HG02678 (cell line): ENCODE data around the gene FOSL1.
"Not testable (repeated sequence)": the region's sequence is repeated elsewhere in the genome, so short reads cannot be mapped to it uniquely, and the experiment has no call there.

Experiments
- ATAC-seq: cut with Tn5 transposase; IDR thresholded peaks from one replicate; pipeline ENCODE4 v1.9.1; 2021; ENCODE audit warnings: mild to moderate bottlenecking, moderate library complexity; ENCODE audit not compliant: unreplicated experiment

FOSL1 gene

GRCh38 chr11:65854161-65854592, 46.0 kb downstream of the FOSL1 start:
- no peak for ATAC-seq

- ATAC-seq, result no peak
Measured at GRCh38 chr11:65853246-65853979, 46.8 kb downstream of the FOSL1 start.

DNA sequence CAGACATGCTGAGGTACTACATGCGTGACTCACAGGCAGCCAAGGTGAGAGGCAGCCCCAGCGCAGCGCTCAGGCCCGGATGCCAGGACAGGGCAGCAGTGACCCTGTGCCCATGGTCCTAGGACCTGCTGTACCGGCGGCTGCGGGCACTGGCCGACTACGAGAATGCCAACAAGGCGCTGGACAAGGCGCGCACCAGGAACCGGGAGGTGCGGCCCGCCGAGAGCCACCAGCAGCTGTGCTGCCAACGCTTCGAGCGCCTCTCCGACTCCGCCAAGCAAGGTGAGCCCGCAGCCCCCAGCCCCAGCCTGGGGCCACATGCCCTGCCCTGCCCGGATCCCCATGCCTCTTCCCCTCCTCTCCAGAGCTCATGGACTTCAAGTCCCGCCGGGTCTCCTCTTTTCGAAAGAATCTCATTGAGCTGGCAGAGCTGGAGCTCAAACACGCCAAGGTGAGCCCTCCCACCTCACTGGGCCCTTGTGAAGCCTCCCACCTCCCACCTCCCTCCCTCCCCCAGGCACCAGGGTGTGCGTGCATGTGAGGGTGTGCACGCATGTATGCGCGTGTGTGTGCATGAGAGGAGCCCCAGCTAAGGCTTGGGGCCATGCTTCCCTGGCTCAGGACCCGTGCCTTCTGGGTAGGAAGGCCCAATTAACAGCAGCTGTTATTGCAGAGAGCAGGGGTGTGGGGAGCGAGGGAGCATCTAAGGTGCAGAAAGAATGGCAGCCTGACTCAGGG, 47.5 kb downstream of the FOSL1 start:
- no peak for ATAC-seq

DNA sequence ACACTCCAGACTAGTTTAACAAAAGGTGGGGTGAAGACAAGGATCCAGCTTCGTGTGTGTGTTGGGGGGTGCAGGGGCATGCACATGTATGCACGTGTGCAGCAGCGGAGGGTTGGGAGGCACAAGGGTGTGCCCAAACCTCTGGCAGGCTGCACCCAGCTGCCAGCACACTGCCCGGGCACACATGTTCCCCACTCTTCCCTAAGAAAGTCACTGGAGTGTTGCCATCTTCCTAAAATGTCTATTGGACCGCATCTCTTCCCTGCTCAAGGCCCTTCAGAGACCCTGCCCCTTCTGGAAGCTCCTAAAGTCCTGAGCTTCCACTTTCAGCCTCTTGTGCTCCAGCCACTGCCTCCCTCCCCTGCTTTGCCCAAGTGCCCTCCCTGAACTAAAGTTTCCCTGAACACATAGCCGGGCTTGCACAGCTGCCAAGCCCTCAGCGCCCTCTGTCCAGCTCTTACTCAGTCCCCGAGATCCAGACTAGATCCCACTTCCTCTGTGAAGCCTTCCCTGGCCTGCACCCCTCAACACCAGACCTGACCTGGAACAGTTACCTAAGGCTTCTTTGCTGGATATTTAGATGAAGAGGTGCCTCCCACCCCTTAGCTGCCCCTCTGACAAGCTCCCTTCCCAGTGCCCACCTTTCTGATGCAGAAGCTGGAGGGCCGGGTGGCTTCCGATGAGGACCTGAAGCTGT, 48.2 kb downstream of the FOSL1 start:
- no peak for ATAC-seq

DNA sequence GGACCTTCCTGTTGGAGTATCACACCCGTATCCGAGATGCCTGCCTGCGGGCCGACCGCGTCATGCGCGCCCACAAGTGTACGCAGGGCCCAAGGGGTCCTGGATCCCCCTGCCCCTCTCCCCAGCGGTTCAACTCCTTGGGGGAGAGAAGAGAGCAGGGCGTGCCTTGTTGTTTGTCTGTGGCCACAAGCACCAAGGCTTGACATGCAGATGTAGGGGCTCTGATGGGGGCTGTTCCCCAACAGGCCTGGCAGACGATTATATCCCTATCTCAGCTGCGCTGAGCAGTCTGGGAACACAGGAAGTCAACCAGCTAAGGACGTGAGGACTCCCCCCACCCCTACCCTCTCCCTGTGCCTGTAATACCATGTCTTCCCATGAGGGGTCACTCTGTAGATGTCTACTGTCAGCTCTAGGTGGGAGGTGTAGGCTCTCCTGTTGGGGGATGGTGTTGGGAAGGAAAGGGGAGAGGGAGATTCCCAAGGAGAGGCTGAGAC, 49.1 kb downstream of the FOSL1 start:
- no peak for ATAC-seq

DNA sequence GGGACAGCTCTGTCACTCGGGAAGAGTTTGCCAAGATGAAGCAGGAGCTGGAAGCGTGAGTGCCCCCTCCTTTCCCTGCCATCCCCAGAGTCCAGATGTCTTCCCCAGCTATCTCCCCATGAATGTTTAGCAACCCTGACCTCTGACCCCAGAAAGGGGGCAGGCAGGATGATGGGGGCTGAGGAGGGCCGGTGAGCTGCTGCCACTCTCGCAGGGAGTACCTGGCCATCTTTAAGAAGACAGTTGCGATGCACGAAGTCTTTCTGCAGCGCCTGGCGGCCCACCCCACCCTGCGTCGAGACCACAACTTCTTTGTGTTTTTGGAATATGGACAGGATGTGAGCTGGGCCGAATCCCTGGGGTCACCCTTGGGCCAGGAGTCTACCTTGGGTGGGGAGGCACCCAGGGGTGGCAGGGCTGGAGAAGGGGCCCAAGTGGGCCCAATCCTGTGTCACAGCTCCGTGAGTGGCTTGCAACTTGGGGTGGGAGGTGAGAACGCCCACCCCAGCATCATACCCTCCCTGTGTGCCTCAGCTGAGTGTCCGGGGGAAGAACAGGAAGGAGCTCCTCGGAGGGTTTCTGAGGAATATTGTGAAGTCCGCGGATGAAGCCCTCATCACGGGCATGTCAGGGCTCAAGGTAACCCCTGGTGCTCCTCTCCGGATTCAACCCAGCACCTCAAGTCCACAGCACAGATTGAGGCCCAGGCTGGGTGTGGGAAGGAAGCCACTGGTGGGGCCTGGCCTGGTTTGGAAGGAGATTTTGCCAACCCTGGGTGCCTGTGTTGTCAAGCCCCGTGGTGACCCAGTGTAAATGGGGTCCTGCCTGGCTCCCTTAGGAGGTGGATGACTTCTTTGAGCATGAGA, 49.7 kb downstream of the FOSL1 start:
- no peak for ATAC-seq

GRCh38 chr11:65849771-65850216, 50.4 kb downstream of the FOSL1 start:
- no peak for ATAC-seq

GRCh38 chr11:65849366-65849765, 50.8 kb downstream of the FOSL1 start:
- ATAC-seq, result no peak

GRCh38 chr11:65848693-65849092, 51.5 kb downstream of the FOSL1 start:
- ATAC-seq, result not testable (repeated sequence)

DNA sequence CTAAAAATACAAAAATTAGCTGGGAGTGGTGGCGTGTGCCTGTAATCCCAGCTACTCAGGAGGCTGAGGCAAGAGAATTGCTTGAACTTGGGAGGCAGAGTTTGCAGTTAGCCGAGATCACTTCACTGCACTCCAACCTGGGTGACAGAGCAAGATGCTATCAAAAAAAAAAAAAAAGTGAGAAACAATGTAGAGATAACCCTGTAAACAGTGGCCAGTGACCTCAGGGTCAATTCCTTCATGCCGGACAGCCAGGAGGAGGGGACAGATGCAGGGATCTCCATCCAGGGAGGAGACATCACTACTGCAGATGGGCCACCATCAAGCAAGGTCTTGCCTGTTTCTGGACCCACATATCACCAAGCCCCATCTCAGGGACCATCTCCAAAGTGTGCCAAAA, 52.4 kb downstream of the FOSL1 start:
- ATAC-seq, result no peak

- no peak for ATAC-seq
Measured at GRCh38 chr11:65844231-65844872, 55.8 kb downstream of the FOSL1 start.

DNA sequence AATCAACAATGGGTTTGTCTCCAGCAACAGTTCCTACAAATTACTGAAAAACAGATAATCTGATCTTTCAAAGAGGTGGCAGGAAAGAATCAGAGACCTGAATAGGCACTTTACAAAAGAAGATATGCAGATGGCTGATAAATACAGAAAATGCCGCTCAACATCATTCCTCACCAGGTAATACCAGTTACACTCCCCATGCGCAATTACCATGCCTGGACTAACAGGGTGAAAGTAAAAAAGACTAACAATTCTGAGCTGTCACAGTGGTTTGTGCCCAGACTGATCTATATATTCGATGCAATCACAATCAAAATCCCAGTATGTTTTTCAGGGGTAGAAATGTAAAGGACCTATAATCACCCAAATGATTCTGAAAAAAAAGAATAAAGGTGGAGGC, 56.4 kb downstream of the FOSL1 start:
- no peak for ATAC-seq

- ATAC-seq, result no peak
Measured at GRCh38 chr11:65842144-65842543, 58.0 kb downstream of the FOSL1 start.
